AG08395 (cell line): Measurements from ENCODE around the gene SLC27A2.

Experiments used
- DNase-seq: peaks from one replicate; pipeline ENCODE4 v3.0.0; 2012; ENCODE audit warnings: mixed read lengths, low spot score

SLC27A2 gene

DNA sequence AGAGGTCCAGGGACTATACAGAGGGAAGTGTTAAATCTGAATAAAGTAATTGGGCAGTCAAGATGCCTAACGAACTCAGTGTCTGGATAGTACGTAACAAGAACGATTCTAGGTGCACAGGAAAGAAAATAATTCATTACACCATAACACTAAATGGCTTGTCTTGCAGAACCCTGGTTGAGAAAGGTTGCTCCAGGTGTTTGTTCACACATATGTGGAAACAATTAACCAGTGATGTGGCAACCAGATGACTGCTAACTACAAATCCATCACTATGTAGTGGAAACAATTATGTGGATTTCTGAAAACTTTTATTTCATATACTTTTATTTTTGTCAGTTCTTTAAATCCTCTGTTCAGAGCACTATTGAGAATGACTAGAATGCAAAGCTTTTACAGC is 93.9 kb downstream of the SLC27A2 start:
- DNase-seq: no peak

DNA sequence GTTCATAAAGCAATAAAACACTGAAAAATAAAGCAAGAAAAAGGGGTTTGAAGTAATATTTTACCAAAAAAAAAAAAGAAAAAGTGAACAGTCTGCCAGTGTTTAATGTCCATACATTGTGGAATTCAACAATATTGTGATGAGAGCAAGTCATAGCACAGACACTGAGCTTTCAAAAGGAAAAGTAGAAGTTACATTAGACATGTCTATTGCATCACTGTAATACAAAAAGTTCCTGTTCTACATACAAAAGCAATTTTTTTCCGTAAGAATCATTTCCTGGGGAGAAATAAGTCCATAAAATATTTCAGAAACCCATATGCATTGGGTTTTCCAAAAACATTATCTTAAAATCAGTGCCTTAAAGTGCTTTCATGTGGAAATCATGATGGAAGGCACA is 95.4 kb downstream of the SLC27A2 start:
- DNase-seq: no peak

GRCh38 chr15:50278496-50278895 is 96.5 kb downstream of the SLC27A2 start:
- DNase-seq: no peak

DNA sequence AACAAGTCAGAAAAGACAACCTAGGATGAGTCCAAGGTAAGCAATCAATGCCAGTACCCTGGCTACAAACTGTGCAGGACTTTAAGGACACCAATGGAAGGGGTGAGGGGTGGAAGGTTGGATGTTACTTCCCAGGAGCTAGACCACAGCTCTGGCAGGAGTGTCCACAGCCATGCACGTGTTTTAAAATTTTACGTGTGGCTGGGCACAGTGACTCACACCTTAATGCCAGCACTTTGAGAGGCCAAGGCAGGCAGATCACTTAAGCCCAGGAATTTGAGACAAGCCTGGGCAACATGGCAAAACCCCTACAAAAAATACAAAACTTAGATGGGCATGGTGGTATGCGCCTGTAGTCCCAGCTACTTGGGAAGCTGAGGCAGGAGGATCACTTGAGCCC is 98.3 kb downstream of the SLC27A2 start:
- DNase-seq: no peak

GRCh38 chr15:50281427-50281826 is 99.4 kb downstream of the SLC27A2 start:
- no peak for DNase-seq
